H1 (cell line): Measurements from ENCODE around the gene IRAK1BP1. TPM values are rescaled to one million over a fixed set of nuclear protein-coding genes. Genes with fewer than 3 reads are reported as not detected.

Experiments used
- CTCF ChIA-PET: fragments of 300-600 bp; sonication (Branson Sonifier 250); formaldehyde crosslinking; loops from one replicate; lab custom pipeline; 2021; ENCODE audit not compliant: partially characterized antibody; lab: Charles Lee
- POLR2A ChIA-PET: fragments of 300-600 bp; sonication (Branson Sonifier 250); formaldehyde crosslinking; loops from one replicate; lab custom pipeline; 2021; ENCODE audit warnings: inconsistent platforms; ENCODE audit not compliant: partially characterized antibody; lab: Charles Lee
- DNase-seq, 2 experiments: peaks; one replicate each; pipeline versions ENCODE4 v3.0.0 to v3.0.0-alpha.2; 2010 to 2022; ENCODE audit warnings: low spot score in 2 of 2, low read depth in 1 of 2, mixed read lengths in 1 of 2
- FAIRE-seq: peaks from 2 replicates; lab custom pipeline; 2011; peaks lifted over from hg19 to GRCh38; lab: Jason Lieb, UNC
- H2AFZ ChIP-seq: 2 replicates; pipeline ENCODE4 v1.8.1; 2012; ENCODE audit warnings: low read length, inconsistent platforms
- H2AK5ac ChIP-seq: 2 replicates; pipeline ENCODE4 v1.6.1; 2013; ENCODE audit warnings: low read depth, low read length
- H2BK120ac ChIP-seq: replicated peaks from 2 replicates; pipeline ENCODE3; 2013; ENCODE audit warnings: low read depth, low read length, inconsistent platforms
- H2BK12ac ChIP-seq: 2 replicates; pipeline ENCODE4 v1.6.1; 2013; ENCODE audit warnings: low read depth, low read length
- H2BK15ac ChIP-seq: 2 replicates; pipeline ENCODE4 v1.6.1; 2013; ENCODE audit warnings: low read length
- H2BK20ac ChIP-seq: 2 replicates; pipeline ENCODE4 v1.6.1; 2013; ENCODE audit warnings: low read length
- H2BK5ac ChIP-seq: 2 replicates; pipeline ENCODE4 v1.6.1; 2013; ENCODE audit warnings: low read depth, low read length
- H3K14ac ChIP-seq: 2 replicates; pipeline ENCODE4 v1.6.1; 2013; ENCODE audit warnings: inconsistent platforms; ENCODE audit not compliant: insufficient read length
- H3K18ac ChIP-seq: 2 replicates; pipeline ENCODE4 v1.6.1; 2013; ENCODE audit warnings: low read length; ENCODE audit errors: extremely low read depth
- H3K23ac ChIP-seq: 2 replicates; pipeline ENCODE4 v1.6.1; 2013; ENCODE audit warnings: inconsistent platforms; ENCODE audit not compliant: insufficient read length
- H3K23me2 ChIP-seq: 2 replicates; pipeline ENCODE4 v1.6.1; 2013; ENCODE audit warnings: low read depth, low read length
- H3K27ac ChIP-seq: 2 replicates; pipeline ENCODE4 v1.6.1; 2011; ENCODE audit warnings: low read depth, low read length, inconsistent platforms
- H3K27me3 ChIP-seq, 4 experiments: replicated peaks in 1 of 4; 1 replicate in 1 of 4; 2 replicates in 3 of 4; pipeline versions ENCODE4 v1.6.1 to v1.8.1; 2011 to 2013; ENCODE audit warnings: low read length in 3 of 4, mild to moderate bottlenecking in 3 of 4, inconsistent platforms in 2 of 4, mixed read lengths in 2 of 4, moderate library complexity in 1 of 4; ENCODE audit not compliant: control insufficient read depth in 3 of 4, insufficient read depth in 3 of 4; ENCODE audit errors: extremely low read depth in 1 of 4
- H3K36me3 ChIP-seq, 4 experiments: 2 replicates each; pipeline versions ENCODE4 v1.6.1 to v1.8.1; 2011 to 2013; ENCODE audit warnings: mild to moderate bottlenecking in 4 of 4, low read length in 3 of 4, moderate library complexity in 2 of 4, control low read depth in 1 of 4, inconsistent platforms in 1 of 4; ENCODE audit not compliant: insufficient read depth in 4 of 4, control insufficient read depth in 2 of 4
- H3K4ac ChIP-seq: replicated peaks from 2 replicates; pipeline ENCODE3; 2013; ENCODE audit warnings: low read length, low read depth, mixed read lengths, inconsistent platforms; ENCODE audit not compliant: insufficient read length
- H3K4me1 ChIP-seq, 4 experiments: replicated peaks in 1 of 4; 1 replicate in 1 of 4; 2 replicates in 3 of 4; pipeline versions ENCODE4 v1.6.1 to v1.8.1; 2011 to 2013; ENCODE audit warnings: low read length in 3 of 4, inconsistent platforms in 2 of 4, mixed read lengths in 1 of 4; ENCODE audit not compliant: insufficient read depth in 4 of 4, control insufficient read depth in 3 of 4
- H3K4me2 ChIP-seq, 2 experiments: 2 replicates each; pipeline versions ENCODE4 v1.6.1 to v1.8.1; 2011 to 2013; ENCODE audit warnings: low read depth in 2 of 2, low read length in 2 of 2, control low read depth in 1 of 2, inconsistent platforms in 1 of 2, mild to moderate bottlenecking in 1 of 2; ENCODE audit not compliant: insufficient read depth in 1 of 2
- H3K4me3 ChIP-seq, 4 experiments: fragments of 200-600, 300-600 bp in 1 of 4; sonication (generic), shearing (Covaris generic), sonication (Bioruptor Twin) in 1 of 4; 2 replicates each; pipeline versions ENCODE4 v1.5.1 to v1.8.1; 2011 to 2016; ENCODE audit warnings: low read length in 4 of 4, low read depth in 3 of 4, control low read depth in 2 of 4, inconsistent platforms in 2 of 4, mild to moderate bottlenecking in 2 of 4, mixed read lengths in 1 of 4, moderate library complexity in 1 of 4; ENCODE audit not compliant: insufficient read depth in 2 of 4; ENCODE audit errors: extremely low read depth in 1 of 4
- H3K56ac ChIP-seq: replicated peaks from 2 replicates; pipeline ENCODE3; 2013; ENCODE audit warnings: low read depth, mild to moderate bottlenecking, mixed read lengths, low read length, inconsistent platforms; ENCODE audit not compliant: insufficient read length
- H3K79me1 ChIP-seq: 2 replicates; pipeline ENCODE4 v1.6.1; 2013; ENCODE audit warnings: low read depth, low read length, control low read depth
- H3K79me2 ChIP-seq, 2 experiments: 2 replicates each; pipeline versions ENCODE4 v1.6.1 to v1.8.1; 2012 to 2013; ENCODE audit warnings: low read length in 2 of 2, mild to moderate bottlenecking in 2 of 2, inconsistent platforms in 1 of 2; ENCODE audit not compliant: insufficient read depth in 2 of 2, control insufficient read depth in 1 of 2
- H3K9ac ChIP-seq, 4 experiments: replicated peaks in 1 of 4; 1 replicate in 1 of 4; 2 replicates in 3 of 4; pipeline versions ENCODE4 v1.6.1 to v1.8.1; 2011 to 2013; ENCODE audit warnings: low read depth in 3 of 4, low read length in 3 of 4, control low read depth in 2 of 4, mild to moderate bottlenecking in 2 of 4, moderate library complexity in 2 of 4, inconsistent platforms in 1 of 4; ENCODE audit errors: extremely low read depth in 1 of 4
- H3K9me3 ChIP-seq, 2 experiments: 2 replicates each; pipeline versions ENCODE4 v1.6.1 to v1.8.1; 2012 to 2013; ENCODE audit warnings: mild to moderate bottlenecking in 2 of 2, moderate library complexity in 2 of 2, control low read depth in 1 of 2, inconsistent platforms in 1 of 2, low read depth in 1 of 2, low read length in 1 of 2, mixed read lengths in 1 of 2; ENCODE audit not compliant: insufficient read depth in 2 of 2
- H4K20me1 ChIP-seq, 2 experiments: replicated peaks in 1 of 2; 2 replicates each; pipeline versions ENCODE3 to v1.8.1; 2011 to 2013; ENCODE audit warnings: inconsistent platforms in 2 of 2, low read length in 2 of 2, mild to moderate bottlenecking in 1 of 2; ENCODE audit not compliant: insufficient read depth in 2 of 2, control insufficient read depth in 1 of 2
- H4K5ac ChIP-seq: 2 replicates; pipeline ENCODE4 v1.6.1; 2013; ENCODE audit warnings: low read length, low read depth, mixed read lengths, inconsistent platforms; ENCODE audit not compliant: insufficient read length
- H4K8ac ChIP-seq: 2 replicates; pipeline ENCODE4 v1.8.0; 2013; ENCODE audit warnings: mild to moderate bottlenecking, moderate library complexity, low read length, inconsistent platforms; ENCODE audit not compliant: insufficient read depth; ENCODE audit errors: extremely low read depth
- H4K91ac ChIP-seq: replicated peaks from 2 replicates; pipeline ENCODE3; 2013; ENCODE audit warnings: low read length, mixed read lengths, inconsistent platforms; ENCODE audit not compliant: insufficient read length
- ATF3 ChIP-seq: IDR thresholded peaks from 2 replicates; pipeline ENCODE4 v1.6.1; 2011; ENCODE audit warnings: low read depth, mild to moderate bottlenecking, low read length; ENCODE audit not compliant: insufficient read depth
- CBX5 ChIP-seq: fragments of 300-800, 300-1000 bp; sonication (generic); IDR thresholded peaks from 2 replicates; pipeline ENCODE4 v1.7.1; 2016; ENCODE audit warnings: antibody characterized with exemption, low read length, low read depth
- CHD2 ChIP-seq: IDR thresholded peaks from 2 replicates; pipeline ENCODE4 v1.6.1; 2012; ENCODE audit warnings: low read length, improper control_type of control experiment
- CTBP2 ChIP-seq: IDR thresholded peaks from 2 replicates; pipeline ENCODE4 v1.7.0; 2011; ENCODE audit warnings: borderline replicate concordance, mild to moderate bottlenecking, moderate library complexity, mixed read lengths, low read length; ENCODE audit not compliant: insufficient read depth, insufficient read length
- E2F6 ChIP-seq: IDR thresholded peaks from 2 replicates; pipeline ENCODE4 v1.6.1; 2012; ENCODE audit warnings: inconsistent platforms
- EP300 ChIP-seq, 2 experiments: IDR thresholded peaks; 1 replicate in 1 of 2; 2 replicates in 1 of 2; pipeline ENCODE4 v1.6.1; 2011 to 2012; ENCODE audit warnings: low read depth in 2 of 2, low read length in 2 of 2, mild to moderate bottlenecking in 2 of 2, borderline replicate concordance in 1 of 2, inconsistent platforms in 1 of 2, moderate library complexity in 1 of 2
- GABPA ChIP-seq: IDR thresholded peaks from 2 replicates; pipeline ENCODE4 v1.6.1; 2011; ENCODE audit warnings: mild to moderate bottlenecking, low read length, moderate library complexity, borderline replicate concordance; ENCODE audit not compliant: insufficient read depth
- KDM5A ChIP-seq: fragments of 200-600 bp; IDR thresholded peaks from 2 replicates; pipeline ENCODE4 v1.7.1; 2012; ENCODE audit warnings: mild to moderate bottlenecking, low read length, inconsistent platforms, mixed read lengths
- POLR2AphosphoS5 ChIP-seq: IDR thresholded peaks from 2 replicates; pipeline ENCODE4 v1.6.1; 2011; ENCODE audit warnings: low read depth, low read length
- RNF2 ChIP-seq: fragments of 200-900, 300-1000 bp; sonication (generic); IDR thresholded peaks from 2 replicates; pipeline ENCODE4 v1.7.1; 2016; ENCODE audit warnings: borderline replicate concordance, low read depth, mild to moderate bottlenecking, antibody characterized with exemption, low read length; ENCODE audit not compliant: poor library complexity, severe bottlenecking; ENCODE audit errors: missing control alignments
- SIRT6 ChIP-seq: IDR thresholded peaks from one replicate; pipeline ENCODE4 v1.7.1; 2012; ENCODE audit warnings: low read length, inconsistent platforms
- SP1 ChIP-seq: IDR thresholded peaks from 2 replicates; pipeline ENCODE4 v1.6.1; 2011; ENCODE audit warnings: low read depth, low read length
- SP2 ChIP-seq: IDR thresholded peaks from 2 replicates; pipeline ENCODE4 v1.6.1; 2012; ENCODE audit warnings: mild to moderate bottlenecking, low read length, inconsistent platforms
- TAF1 ChIP-seq: IDR thresholded peaks from 2 replicates; pipeline ENCODE4 v1.6.1; 2011; ENCODE audit warnings: mild to moderate bottlenecking, low read depth, low read length
- ZNF274 ChIP-seq: IDR thresholded peaks from 2 replicates; pipeline ENCODE4 v1.7.0; 2012; ENCODE audit warnings: low read length, borderline replicate concordance; ENCODE audit errors: extremely low read depth
- polyA plus RNA-seq, 7 experiments: library from polyadenylated mRNA; depleted of rRNA in 3 of 7; stranded (reverse) in 5 of 7; unstranded in 2 of 7; fragments of >200 nt in 5 of 7; fragments of 200-250 nt in 2 of 7; gene quantifications; 1 replicate in 5 of 7; 2 replicates in 1 of 7; 4 replicates in 1 of 7; pipeline versions ENCODE4 v1.2.1 to v1.2.3, GENCODE V29; 2011 to 2013; ENCODE audit warnings: missing spikeins in 2 of 7, mixed read lengths in 2 of 7
- total RNA-seq: library from RNA; stranded (reverse); fragmentation: NEBNext Ultra II Directional; extraction: Animal tissue kit (Norgen Biotek cat#: 25700); gene quantifications from 2 replicates; pipeline ENCODE4 v1.2.1, GENCODE V29; 2021

The IRAK1BP1 gene
- total and polyA plus RNA-seq, 2 of the 8 experiments (the other 6 are each of a cell fraction or from before 2014, with no cell fraction given): 3.7 to 4.7 TPM

GRCh38 chr6:78850621-78851020, 16.7 kb upstream of the IRAK1BP1 start:
- Histone ChIP-seq H3K27ac (no peak overlapping the region), H3K27me3 (no peaks in the 10 kb centered on the region), H4K8ac (no peak overlapping the region), H4K5ac (no peak overlapping the region), H3K14ac (no peak overlapping the region), H2BK20ac (no peak overlapping the region), H3K4ac (no peak overlapping the region), H3K4me2 (no peak overlapping the region), H2AFZ (no peak overlapping the region), H4K20me1 (no peaks in the 10 kb centered on the region), H2BK15ac (no peak overlapping the region), H3K79me1 (no peaks in the 10 kb centered on the region), H2BK12ac (no peak overlapping the region), H3K23me2 (no peaks in the 10 kb centered on the region), H3K79me2 (no peaks in the 10 kb centered on the region), H3K9me3 (no peaks in the 10 kb centered on the region), H3K23ac (no peak overlapping the region), H2AK5ac (no peak overlapping the region), H3K4me1 (peaks cover 0 to 3% (median 0%) of the 10 kb centered on the region in 4 experiments; a peak in 1 of 7 replicates), H3K56ac (no peak overlapping the region), H3K4me3 (no peak overlapping the region), H2BK5ac (no peak overlapping the region), H3K36me3 (no peaks in the 10 kb centered on the region), H3K9ac (no peak overlapping the region), H3K18ac (no peak overlapping the region), H2BK120ac (no peak overlapping the region), H4K91ac (no peak overlapping the region)
- POLR2A ChIA-PET: no interaction called here
- DNase-seq (no peak), FAIRE-seq (no peak)
- CTCF ChIA-PET: no interaction called here
- TF ChIP-seq ATF3 (no peak), TAF1 (no peak), CHD2 (no peak), SP2 (no peak), ZNF274 (no peak), CBX5 (no peak), KDM5A (no peak), EP300 (IDR thresholded peaks at IDR 0.05; ENCODE audit: borderline replicate concordance in 1 of 2, low read depth in 2 of 2, low read length in 2 of 2) (no peak), SP1 (no peak), CTBP2 (no peak), E2F6 (no peak), GABPA (no peak), RNF2 (no peak), POLR2AphosphoS5 (no peak), SIRT6 (no peak)
